Psoas muscle (tissue), 8 donors: ENCODE results near the gene DIPK1A. TPM values are rescaled to one million over a fixed set of nuclear protein-coding genes. Genes with fewer than 3 reads are reported as not detected.
A peak's percentile ranks its signal among the peaks of the same experiment; 100 is the strongest.

Experiments
- ATAC-seq, 4 donors: fragments of 200-7000 bp; cut with Tn5 transposase; one replicate each; pipeline ENCODE4 v1.9.1; 2020; ENCODE audit warnings: moderate library complexity in 3 of 4, mild to moderate bottlenecking in 2 of 4
- DNase-seq, 2 donors: peaks; one replicate each; pipeline ENCODE4 v3.0.0-alpha.2; 2020
- H3K27ac ChIP-seq: fragments of 200-600 bp; one replicate; pipeline ENCODE4 v1.8.0; 2022
- H3K27me3 ChIP-seq, 3 donors: fragments of 200-600 bp in 1 of 3; one replicate each; pipeline versions ENCODE4 v1.6.1 to v1.8.0; 2013 to 2022; ENCODE audit warnings: low read length in 2 of 3, mild to moderate bottlenecking in 2 of 3, moderate library complexity in 1 of 3; ENCODE audit not compliant: insufficient read depth in 3 of 3
- H3K36me3 ChIP-seq, 2 donors: fragments of 200-600 bp in 1 of 2; one replicate each; pipeline versions ENCODE4 v1.6.1 to v1.8.0; 2013 to 2022; ENCODE audit warnings: low read depth in 1 of 2, mild to moderate bottlenecking in 1 of 2, moderate library complexity in 1 of 2; ENCODE audit not compliant: insufficient read depth in 1 of 2
- H3K4me1 ChIP-seq: fragments of 200-600 bp; one replicate; pipeline ENCODE4 v1.8.0; 2022
- H3K4me3 ChIP-seq: fragments of 200-600 bp; one replicate; pipeline ENCODE4 v1.8.0; 2022; ENCODE audit warnings: mild to moderate bottlenecking
- H3K9me3 ChIP-seq: fragments of 200-600 bp; one replicate; pipeline ENCODE4 v1.8.0; 2022
- CTCF ChIP-seq: fragments of 200-600 bp; IDR thresholded peaks from one replicate; pipeline ENCODE4 v1.8.0; 2022; ENCODE audit warnings: antibody characterized with exemption
- WGBS, 3 donors: extraction: QIAGEN DNeasy Blood & Tissue Kit; methylation state at CpG; one replicate each; pipeline versions ENCODE4 v1.1.6 to v1.1.7; 2013; 5-methylcytosine and 5-hydroxymethylcytosine counted together
- intact Hi-C, 2 donors: fragments of 100-400 bp; cut with DNase I; formaldehyde crosslinking; loops; one replicate each; pipeline versions ENCODE4 v1.11.0 to v1.14.2; 2022
- polyA plus RNA-seq, 3 donors: library from polyadenylated mRNA; stranded (reverse); fragments of 200-250 nt; gene quantifications; one replicate each; pipeline ENCODE4 v1.2.3, GENCODE V29; 2013
- total RNA-seq, 4 donors: library from RNA; stranded (reverse); fragmentation: NEBNext Ultra II Directional in 2 of 4; extraction: Animal tissue kit (Norgen Biotek cat#: 25700) in 2 of 4; gene quantifications; one replicate each; pipeline versions ENCODE4 v1.2.1 to v1.2.4, GENCODE V29; 2021 to 2023
- donor health status: healthy with polysubstance abuse.
- donor health status: DM: no; HTN: no; CAD: no; lungs with moderate emphysema.
- donor health status: Bipolar disorder and iron deficiency.
- donor health status: healthy.
- donor health status: DM: yes; HTN: yes; CAD: no.
- donor health status: DM: no; HTN: no; CAD: no.
- donor health status: DM: no; HTN: no; CAD: no.
- donor health status: DM: yes; HTN: yes; CAD: no.

DIPK1A gene
- total and polyA plus RNA-seq, 7 donors: 2.2 to 7.9 (median 5.7) TPM

- Histone ChIP-seq H3K27ac (no peak overlapping the region), H3K9me3 (no peaks in the 10 kb centered on the region), H3K36me3 (peaks cover 34 to 100% of the 10 kb centered on the region in 2 donors), H3K4me3 (no peak overlapping the region), H3K27me3 (no peaks in the 10 kb centered on the region), H3K4me1 (peaks cover 46% of the 10 kb centered on the region)
- DNase-seq (no peak), ATAC-seq (no peak)
- TF ChIP-seq CTCF: no peak
- intact Hi-C loops: no loop called here
- WGBS, 3 donors: 0 to 17% (median 0%) methylated on average over 1 of the region's 1 CpG
These were observed 122.7 kb downstream of the DIPK1A start for GRCh38 chr1:92838519-92838918.

GRCh38 chr1:92837062-92837461 is 124.2 kb downstream of the DIPK1A start:
- no peak overlapping the region for H3K4me3 ChIP-seq
- 86 to 93% (median 89%) methylated on average over 2 of the region's 2 CpGs for WGBS, 3 donors
- H3K27me3 ChIP-seq: no peaks in the 10 kb centered on the region
- H3K27ac ChIP-seq: no peak overlapping the region
- DNase-seq (no peak), ATAC-seq (no peak)
- no peaks in the 10 kb centered on the region for H3K9me3 ChIP-seq
- H3K4me1 ChIP-seq: peaks cover 53% of the 10 kb centered on the region
- H3K36me3 ChIP-seq: peaks cover 32 to 88% of the 10 kb centered on the region in 2 donors
- TF ChIP-seq CTCF: no peak
- intact Hi-C loops: no loop called here

- 68 to 75% (median 73%) methylated on average over 5 of the region's 5 CpGs for WGBS, 3 donors
- Histone ChIP-seq H3K27ac (no peak overlapping the region), H3K4me3 (peak overlapping the region; percentile 97), H3K4me1 (peaks cover 51% of the 10 kb centered on the region), H3K36me3 (peaks cover 21 to 64% of the 10 kb centered on the region in 2 donors), H3K27me3 (no peaks in the 10 kb centered on the region), H3K9me3 (no peaks in the 10 kb centered on the region)
- TF ChIP-seq CTCF: no peak
- no peak for DNase-seq
- ATAC-seq: no peak
- intact Hi-C loops: no loop called here
These were observed 126.6 kb downstream of the DIPK1A start for GRCh38 chr1:92834617-92835016.

GRCh38 chr1:92833840-92834239 is 127.4 kb downstream of the DIPK1A start:
- 60 to 68% (median 63%) methylated on average over 5 of the region's 5 CpGs for WGBS, 3 donors
- intact Hi-C loops: no loop called here
- H3K9me3 ChIP-seq: no peaks in the 10 kb centered on the region
- DNase-seq: no peak
- peaks cover 44% of the 10 kb centered on the region for H3K4me1 ChIP-seq
- H3K36me3 ChIP-seq: peaks cover 21 to 56% of the 10 kb centered on the region in 2 donors
- no peaks in the 10 kb centered on the region for H3K27me3 ChIP-seq
- ATAC-seq: no peak
- no peak for TF ChIP-seq CTCF
- peak overlapping the region; percentile 97 for H3K4me3 ChIP-seq
- peak overlapping the region; percentile 89 for H3K27ac ChIP-seq

GRCh38 chr1:92832537-92833114 is 128.6 kb downstream of the DIPK1A start:
- intact Hi-C loops: no loop called here
- Histone ChIP-seq H3K4me3 (peak overlapping the region; percentile 97), H3K27ac (peak overlapping the region; percentile 89), H3K9me3 (no peaks in the 10 kb centered on the region), H3K27me3 (no peaks in the 10 kb centered on the region), H3K4me1 (peaks cover 33% of the 10 kb centered on the region), H3K36me3 (peaks cover 16 to 44% of the 10 kb centered on the region in 2 donors)
- ATAC-seq (peak in 3 of 4 donors; percentile 3 to 66 (median 39)), DNase-seq (no peak)
- WGBS, 3 donors: 0 to 1% (median 1%) methylated on average over 19 of the region's 19 CpGs
- TF ChIP-seq CTCF: no peak
